ENCODE results near the gene PTPRN2. TPM values are rescaled to one million over a fixed set of nuclear protein-coding genes. Genes with fewer than 3 reads are reported as not detected.

The PTPRN2 gene
- total and polyA plus RNA-seq, 2 donors (not counting 1 experiment from before 2014, with no cell fraction given): 0.54 to 1.2 TPM

GRCh38 chr7:158556721-158557440 lies 30.7 kb downstream of the PTPRN2 start:
- no peak overlapping the region for H3K4me3 ChIP-seq (replicated peaks in 1 of 4; ENCODE audit: control extremely low read depth in 1 of 4, insufficient read depth in 1 of 4, low read depth in 3 of 4, low read length in 4 of 4)
- H3K27me3 ChIP-seq (ENCODE audit: control insufficient read depth, insufficient read depth, low read length): no peaks in the 10 kb centered on the region
- H3K9ac ChIP-seq (ENCODE audit: insufficient read depth, low read length): no peak overlapping the region
- no peaks in the 10 kb centered on the region for H3K79me2 ChIP-seq (ENCODE audit: control insufficient read depth, insufficient read depth, low read length)
- H3K9me3 ChIP-seq (ENCODE audit: control insufficient read depth, insufficient read depth, low read depth, low read length): no peaks in the 10 kb centered on the region
- no peak for DNase-seq (ENCODE audit: low read depth in 2 of 2)
- H2AFZ ChIP-seq (ENCODE audit: low read length): no peak overlapping the region
- H3K27ac ChIP-seq (ENCODE audit: insufficient read depth, low read length): no peak overlapping the region
- H4K20me1 ChIP-seq (ENCODE audit: control insufficient read depth, extremely low read depth, insufficient read depth, low read length): no peaks in the 10 kb centered on the region
- no peak for TF ChIP-seq EZH2 (IDR thresholded peaks at IDR 0.05; ENCODE audit: low read length, missing control alignments)
- no peak for TF ChIP-seq CTCF (conservative IDR thresholded peaks at IDR 0.05 in 1 of 2, IDR thresholded peaks at IDR 0.05 in 1 of 2; ENCODE audit: low read depth in 1 of 2, low read length in 2 of 2)
- no peaks in the 10 kb centered on the region for H3K36me3 ChIP-seq (ENCODE audit: control insufficient read depth, insufficient read depth, low read length)
- no peaks in the 10 kb centered on the region for H3K4me1 ChIP-seq (ENCODE audit: control insufficient read depth, extremely low read depth, insufficient read depth, low read length)
- H3K4me2 ChIP-seq (ENCODE audit: extremely low read depth, insufficient read depth, low read length): no peak overlapping the region

DNA sequence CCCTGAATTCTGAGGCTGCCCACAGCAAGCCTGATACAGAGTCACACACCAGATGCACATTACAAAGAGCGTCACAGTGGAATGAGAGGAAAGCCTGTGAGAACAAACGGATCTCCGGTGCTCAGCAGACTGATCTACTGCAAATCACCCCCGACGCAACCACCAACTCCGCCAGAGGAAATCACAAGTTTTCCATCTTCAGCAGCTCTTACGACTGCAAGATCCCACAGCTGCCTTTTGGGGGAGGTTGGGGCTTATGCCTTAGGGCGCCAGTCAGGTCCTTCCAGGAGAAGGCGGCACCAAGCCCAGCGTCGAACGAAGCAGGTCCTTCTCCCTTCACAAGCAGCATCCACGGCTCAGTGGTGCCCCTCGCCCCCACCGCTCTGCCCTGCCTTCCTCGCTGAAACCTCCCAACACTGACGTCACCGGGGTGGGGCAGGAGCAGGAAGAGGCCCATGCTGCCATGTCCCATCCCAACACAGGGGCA lies 32.5 kb downstream of the PTPRN2 start:
- H3K9me3 ChIP-seq (ENCODE audit: control insufficient read depth, insufficient read depth, low read depth, low read length): no peaks in the 10 kb centered on the region
- no peaks in the 10 kb centered on the region for H3K79me2 ChIP-seq (ENCODE audit: control insufficient read depth, insufficient read depth, low read length)
- no peak overlapping the region for H3K4me3 ChIP-seq (replicated peaks in 1 of 4; ENCODE audit: control extremely low read depth in 1 of 4, insufficient read depth in 1 of 4, low read depth in 3 of 4, low read length in 4 of 4)
- H3K27me3 ChIP-seq (ENCODE audit: control insufficient read depth, insufficient read depth, low read length): no peaks in the 10 kb centered on the region
- H2AFZ ChIP-seq (ENCODE audit: low read length): no peak overlapping the region
- TF ChIP-seq EZH2 (IDR thresholded peaks at IDR 0.05; ENCODE audit: low read length, missing control alignments) (no peak), CTCF (conservative IDR thresholded peaks at IDR 0.05 in 1 of 2, IDR thresholded peaks at IDR 0.05 in 1 of 2; ENCODE audit: low read depth in 1 of 2, low read length in 2 of 2) (no peak)
- no peaks in the 10 kb centered on the region for H4K20me1 ChIP-seq (ENCODE audit: control insufficient read depth, extremely low read depth, insufficient read depth, low read length)
- DNase-seq (ENCODE audit: low read depth in 2 of 2): no peak
- no peak overlapping the region for H3K9ac ChIP-seq (ENCODE audit: insufficient read depth, low read length)
- H3K27ac ChIP-seq (ENCODE audit: insufficient read depth, low read length): no peak overlapping the region
- no peak overlapping the region for H3K4me2 ChIP-seq (ENCODE audit: extremely low read depth, insufficient read depth, low read length)
- no peaks in the 10 kb centered on the region for H3K36me3 ChIP-seq (ENCODE audit: control insufficient read depth, insufficient read depth, low read length)
- H3K4me1 ChIP-seq (ENCODE audit: control insufficient read depth, extremely low read depth, insufficient read depth, low read length): no peaks in the 10 kb centered on the region

- Histone ChIP-seq H3K27ac (ENCODE audit: insufficient read depth, low read length) (no peak overlapping the region), H3K9me3 (ENCODE audit: control insufficient read depth, insufficient read depth, low read depth, low read length) (no peaks in the 10 kb centered on the region), H3K36me3 (ENCODE audit: control insufficient read depth, insufficient read depth, low read length) (no peaks in the 10 kb centered on the region), H2AFZ (ENCODE audit: low read length) (no peak overlapping the region), H4K20me1 (ENCODE audit: control insufficient read depth, extremely low read depth, insufficient read depth, low read length) (no peaks in the 10 kb centered on the region), H3K79me2 (ENCODE audit: control insufficient read depth, insufficient read depth, low read length) (no peaks in the 10 kb centered on the region), H3K4me2 (ENCODE audit: extremely low read depth, insufficient read depth, low read length) (no peak overlapping the region), H3K4me3 (replicated peaks in 1 of 4; ENCODE audit: control extremely low read depth in 1 of 4, insufficient read depth in 1 of 4, low read depth in 3 of 4, low read length in 4 of 4) (no peak overlapping the region), H3K4me1 (ENCODE audit: control insufficient read depth, extremely low read depth, insufficient read depth, low read length) (no peaks in the 10 kb centered on the region), H3K27me3 (ENCODE audit: control insufficient read depth, insufficient read depth, low read length) (no peaks in the 10 kb centered on the region), H3K9ac (ENCODE audit: insufficient read depth, low read length) (no peak overlapping the region)
- TF ChIP-seq CTCF (conservative IDR thresholded peaks at IDR 0.05 in 1 of 2, IDR thresholded peaks at IDR 0.05 in 1 of 2; ENCODE audit: low read depth in 1 of 2, low read length in 2 of 2) (no peak), EZH2 (IDR thresholded peaks at IDR 0.05; ENCODE audit: low read length, missing control alignments) (no peak)
- no peak for DNase-seq (ENCODE audit: low read depth in 2 of 2)
These were observed 36.7 kb downstream of the PTPRN2 start for GRCh38 chr7:158550886-158551452.

Measured in fibroblast of lung (primary cell).